Measurements from ENCODE around the gene ZYG11B. TPM values are rescaled to one million over a fixed set of nuclear protein-coding genes. Genes with fewer than 3 reads are reported as not detected.

Gene ZYG11B
- total RNA-seq, 2 donors from 2014 or later: 38.6 to 65.5 TPM

DNA sequence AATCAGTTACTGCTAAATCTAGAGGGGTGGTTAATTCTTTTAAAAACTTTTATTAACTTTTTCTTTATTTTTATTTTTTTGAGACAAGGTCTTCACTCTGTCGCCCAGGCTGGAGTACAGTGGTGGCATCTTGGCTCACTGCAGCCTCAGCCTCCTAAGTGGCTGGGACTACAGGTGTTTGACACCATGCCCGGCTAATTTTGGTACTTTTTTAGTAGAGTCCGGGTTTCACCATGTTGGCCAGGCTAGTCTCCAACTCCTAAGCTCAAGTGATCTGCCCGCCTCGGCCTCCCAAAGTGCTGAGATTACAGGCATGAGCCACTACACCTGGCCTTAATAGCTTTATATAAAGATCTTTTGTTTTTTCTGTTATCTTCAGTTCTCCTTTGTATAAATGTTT is 11.9 kb downstream of the ZYG11B start:
- intact Hi-C loops (cut with DNase I): no loop called here
- Histone ChIP-seq H3K4me1 (replicated peaks) (no peaks in the 10 kb centered on the region), H3K9me3 (no peaks in the 10 kb centered on the region), H3K4me3 (no peak overlapping the region), H3K27ac (no peak overlapping the region), H3K36me3 (no peaks in the 10 kb centered on the region), H3K27me3 (replicated peaks; ENCODE audit: insufficient read depth) (no peaks in the 10 kb centered on the region)
- DNase-seq (ENCODE audit: low spot score): no peak
- no peak for TF ChIP-seq POLR2AphosphoS5 (IDR thresholded peaks at IDR 0.05)
- TF ChIP-seq POLR2A (IDR thresholded peaks at IDR 0.05): no peak
- no peak for TF ChIP-seq CTCF (IDR thresholded peaks at IDR 0.05)
- 67% methylated on average over 5 of the region's 5 CpGs for WGBS

DNA sequence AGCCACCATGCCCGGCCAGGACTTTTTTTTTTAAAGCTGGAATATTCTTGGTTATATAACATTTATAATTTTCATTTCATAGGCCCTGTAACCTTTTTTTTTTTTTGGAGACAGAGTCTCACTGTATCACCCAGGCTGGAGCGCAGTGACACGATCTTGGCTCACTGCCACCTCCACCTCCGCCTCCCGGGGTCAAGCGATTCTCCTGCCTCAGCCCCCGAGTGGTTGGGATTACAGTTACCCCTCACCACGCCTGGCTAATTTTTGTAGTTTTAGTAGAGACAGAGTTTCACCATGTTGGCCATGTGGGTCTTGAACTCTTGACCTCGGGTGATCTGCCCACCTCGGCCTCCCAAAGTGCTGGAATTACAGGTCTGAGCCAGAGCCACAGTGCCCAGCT is 12.6 kb downstream of the ZYG11B start:
- Histone ChIP-seq H3K9me3 (no peaks in the 10 kb centered on the region), H3K4me1 (replicated peaks) (no peaks in the 10 kb centered on the region), H3K36me3 (no peaks in the 10 kb centered on the region), H3K27me3 (replicated peaks; ENCODE audit: insufficient read depth) (no peaks in the 10 kb centered on the region), H3K4me3 (no peak overlapping the region), H3K27ac (no peak overlapping the region)
- TF ChIP-seq CTCF (IDR thresholded peaks at IDR 0.05) (no peak), POLR2AphosphoS5 (IDR thresholded peaks at IDR 0.05) (no peak), POLR2A (IDR thresholded peaks at IDR 0.05) (no peak)
- WGBS: 72% methylated on average over 10 of the region's 10 CpGs
- DNase-seq (ENCODE audit: low spot score): no peak
- intact Hi-C loops (cut with DNase I): no loop called here

GRCh38 chr1:52739699-52740467 is 13.6 kb downstream of the ZYG11B start:
- Histone ChIP-seq H3K36me3 (no peaks in the 10 kb centered on the region), H3K4me3 (no peak overlapping the region), H3K4me1 (replicated peaks) (no peaks in the 10 kb centered on the region), H3K27me3 (replicated peaks; ENCODE audit: insufficient read depth) (no peaks in the 10 kb centered on the region), H3K9me3 (no peaks in the 10 kb centered on the region), H3K27ac (no peak overlapping the region)
- intact Hi-C loops (cut with DNase I): no loop called here
- no peak for TF ChIP-seq POLR2AphosphoS5 (IDR thresholded peaks at IDR 0.05)
- TF ChIP-seq CTCF (IDR thresholded peaks at IDR 0.05): no peak
- 90% methylated on average over 4 of the region's 4 CpGs for WGBS
- no peak for DNase-seq (ENCODE audit: low spot score)

DNA sequence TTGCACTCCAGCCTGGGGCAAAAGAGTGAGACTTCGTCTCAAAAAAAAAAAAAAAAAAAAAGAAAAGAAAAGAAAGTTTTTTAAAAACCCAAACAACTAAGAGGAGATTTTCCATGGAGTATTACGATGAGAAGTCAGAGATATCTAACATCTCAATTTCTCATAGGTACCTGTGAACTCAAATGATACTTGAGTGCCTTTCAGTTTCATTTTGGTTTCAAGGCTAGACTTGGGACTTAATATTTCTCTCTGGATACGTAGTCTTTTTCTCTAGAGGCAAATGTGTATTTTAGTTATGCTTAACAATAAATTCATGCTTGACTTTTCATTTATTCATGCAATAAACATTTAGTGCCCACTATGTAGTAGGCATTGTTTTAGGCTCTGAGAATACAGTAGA is 15.0 kb downstream of the ZYG11B start:
- no peak overlapping the region for H3K4me3 ChIP-seq
- WGBS: 81% methylated on average over 3 of the region's 3 CpGs
- H3K4me1 ChIP-seq (replicated peaks): no peaks in the 10 kb centered on the region

More for the DNA sequence above, 15.0 kb downstream of the ZYG11B start:
- no peak overlapping the region for H3K27ac ChIP-seq
- H3K36me3 ChIP-seq: no peaks in the 10 kb centered on the region
- TF ChIP-seq POLR2A (IDR thresholded peaks at IDR 0.05) (no peak), POLR2AphosphoS5 (IDR thresholded peaks at IDR 0.05) (no peak), CTCF (IDR thresholded peaks at IDR 0.05) (no peak)
- no peak for DNase-seq (ENCODE audit: low spot score)
- no peaks in the 10 kb centered on the region for H3K9me3 ChIP-seq
- intact Hi-C loops (cut with DNase I): no loop called here
- H3K27me3 ChIP-seq (replicated peaks; ENCODE audit: insufficient read depth): no peaks in the 10 kb centered on the region
